GM23338 (cell line): Measurements from ENCODE around the gene BID. TPM values are rescaled to one million over a fixed set of nuclear protein-coding genes. Genes with fewer than 3 reads are reported as not detected.

Experiments used
- ATAC-seq: fragments of 200-7000 bp; cut with Tn5 transposase; 3 replicates; pipeline ENCODE4 v1.9.1; 2020
- DNase-seq: peaks from one replicate; pipeline ENCODE4 v3.0.0-alpha.2; 2015; ENCODE audit warnings: low spot score
- H2AFZ ChIP-seq: fragments of 200-600 bp; sonication (generic); 2 replicates; pipeline ENCODE4 v1.8.0; 2016; ENCODE audit warnings: antibody characterized with exemption, mild to moderate bottlenecking, moderate library complexity
- H3F3A ChIP-seq: fragments of 200-600 bp; sonication (generic); replicated peaks from 2 replicates; pipeline ENCODE4 v1.8.0; 2017; ENCODE audit warnings: antibody characterized with exemption, mixed run types, low read depth
- H3K27ac ChIP-seq: fragments of 200-600 bp; sonication (generic); 2 replicates; pipeline ENCODE4 v1.6.1; 2016; ENCODE audit warnings: low read depth
- H3K27me3 ChIP-seq: fragments of 200-600 bp; sonication (generic); 2 replicates; pipeline ENCODE4 v1.8.0; 2016; ENCODE audit warnings: mild to moderate bottlenecking, mixed run types, moderate library complexity; ENCODE audit not compliant: insufficient read depth
- H3K36me3 ChIP-seq: fragments of 200-600 bp; sonication (generic); 2 replicates; pipeline ENCODE4 v1.8.0; 2016; ENCODE audit warnings: mild to moderate bottlenecking; ENCODE audit not compliant: insufficient read depth
- H3K4me1 ChIP-seq: fragments of 200-600 bp; sonication (generic); 2 replicates; pipeline ENCODE4 v1.8.0; 2016; ENCODE audit warnings: mild to moderate bottlenecking, moderate library complexity; ENCODE audit not compliant: insufficient read depth
- H3K4me2 ChIP-seq: fragments of 200-600 bp; sonication (generic); 2 replicates; pipeline ENCODE4 v1.7.1; 2017; ENCODE audit warnings: mixed run types
- H3K4me3 ChIP-seq: fragments of 200-600 bp; sonication (generic); 2 replicates; pipeline ENCODE4 v1.6.1; 2016; ENCODE audit warnings: mixed run types
- H3K79me2 ChIP-seq: fragments of 200-600 bp; sonication (generic); replicated peaks from 2 replicates; pipeline ENCODE4 v1.8.0; 2017; ENCODE audit warnings: mild to moderate bottlenecking; ENCODE audit not compliant: insufficient read depth
- H3K9me2 ChIP-seq: fragments of 200-600 bp; sonication (generic); 2 replicates; pipeline ENCODE4 v1.8.0; 2017; ENCODE audit not compliant: insufficient read depth
- H4K20me1 ChIP-seq: fragments of 200-600 bp; sonication (generic); replicated peaks from 2 replicates; pipeline ENCODE4 v1.8.0; 2017; ENCODE audit warnings: mild to moderate bottlenecking; ENCODE audit not compliant: insufficient read depth
- H3K27ac Mint-ChIP-seq: 2 replicates; pipeline ENCODE4 v1.8.0; 2020; ENCODE audit warnings: inconsistent platforms, mild to moderate bottlenecking, moderate library complexity, mixed read lengths
- H3K27me3 Mint-ChIP-seq: 3 replicates; pipeline ENCODE4 v1.8.0; 2022; ENCODE audit warnings: low read depth, mild to moderate bottlenecking, moderate library complexity, mixed read lengths, inconsistent platforms; ENCODE audit not compliant: insufficient read depth, poor library complexity
- H3K36me3 Mint-ChIP-seq: 3 replicates; pipeline ENCODE4 v1.8.0; 2021; ENCODE audit warnings: low read depth, mild to moderate bottlenecking, inconsistent platforms, moderate library complexity, mixed read lengths
- H3K4me1 Mint-ChIP-seq: 3 replicates; pipeline ENCODE4 v1.8.0; 2020; ENCODE audit warnings: mild to moderate bottlenecking, inconsistent platforms, mixed read lengths
- H3K4me3 Mint-ChIP-seq: 3 replicates; pipeline ENCODE4 v1.8.0; 2021; ENCODE audit warnings: moderate library complexity, mild to moderate bottlenecking, inconsistent platforms, mixed read lengths
- H3K9me3 Mint-ChIP-seq: 3 replicates; pipeline ENCODE4 v1.8.0; 2020; ENCODE audit warnings: moderate library complexity, mild to moderate bottlenecking, inconsistent platforms, mixed read lengths
- CTCF ChIP-seq, 2 experiments: fragments of 200-600 bp in 1 of 2; sonication (generic) in 1 of 2; conservative IDR thresholded peaks; 2 replicates each; pipeline versions ENCODE4 v1.5.1 to v1.6.1; 2016 to 2017; ENCODE audit warnings: antibody characterized with exemption in 2 of 2, low read depth in 2 of 2, mild to moderate bottlenecking in 2 of 2, moderate library complexity in 1 of 2
- ETS1 ChIP-seq: IDR thresholded peaks from 2 replicates; pipeline ENCODE4 v1.6.1; 2016; ENCODE audit warnings: antibody characterized with exemption
- ZNF462 ChIP-seq: fragments of 250-450 bp; sonication (Bioruptor Pico); IDR thresholded peaks from 2 replicates; pipeline ENCODE4 v1.5.0; 2020; ENCODE audit warnings: mild to moderate bottlenecking, moderate library complexity
- polyA plus RNA-seq: library from polyadenylated mRNA; unstranded; fragments of >200 nt; fragmentation: Nextera tagmentation; extraction: Ambion mirVana; gene quantifications from 2 replicates; pipeline ENCODE4 v1.2.1, GENCODE V29; 2016
- total RNA-seq: library from RNA; depleted of rRNA; stranded (reverse); fragments of >200 nt; shearing (Covaris generic); gene quantifications from 2 replicates; pipeline ENCODE4 v1.2.3, GENCODE V29; 2014

BID gene
- total and polyA plus RNA-seq, 2 experiments from 2014 or later, result 65.1 to 125 TPM

- Histone ChIP-seq H3K79me2 (no peaks in the 10 kb centered on the region), H3K4me3 (no peak overlapping the region), H2AFZ (no peak overlapping the region), H3K27ac (no peak overlapping the region), H4K20me1 (no peaks in the 10 kb centered on the region), H3K4me2 (no peak overlapping the region), H3K36me3 (no peaks in the 10 kb centered on the region), H3K4me1 (no peaks in the 10 kb centered on the region), H3K27me3 (no peaks in the 10 kb centered on the region), H3K9me2 (no peaks in the 10 kb centered on the region), H3F3A (0 out of 2 replicates have a peak, but pooled peaks cover 2% of the 10 kb centered on the region)
- ATAC-seq (peak; percentile 82), DNase-seq (peak; percentile 74)
- Mint-ChIP-seq H3K9me3 (no peaks in the 10 kb centered on the region), H3K27ac (no peak overlapping the region), H3K4me3 (no peak overlapping the region), H3K36me3 (no peaks in the 10 kb centered on the region), H3K27me3 (peaks cover 12% of the 10 kb centered on the region), H3K4me1 (peaks cover 3% of the 10 kb centered on the region; the same call in 2 of the 3 replicates)
- peak; percentile 48 to 58 for TF ChIP-seq CTCF (conservative IDR thresholded peaks at IDR 0.05; ENCODE audit: low read depth in 2 of 2)
- TF ChIP-seq ETS1, result no peak
- TF ChIP-seq ZNF462 (CRISPR knock-in tag), result no peak
These were observed 18.0 kb upstream of the BID start for GRCh38 chr22:17792299-17792698.
